HCT116 (cell line): ENCODE data around the gene MRPL50.

Source experiments
- EGR1 ChIP-seq: IDR thresholded peaks from 2 replicates; pipeline ENCODE4 v1.6.1; 2012; ENCODE audit warnings: low read depth
- ELF1 ChIP-seq: IDR thresholded peaks from 2 replicates; pipeline ENCODE4 v1.6.1; 2012; ENCODE audit warnings: low read depth, borderline replicate concordance
- EZH2phosphoT487 ChIP-seq: fragments of 200-600 bp; IDR thresholded peaks from 2 replicates; pipeline ENCODE4 v1.6.1; 2018; ENCODE audit warnings: antibody characterized with exemption, borderline replicate concordance
- POLR2A ChIP-seq: IDR thresholded peaks from 2 replicates; pipeline ENCODE4 v1.7.0; 2011; ENCODE audit warnings: borderline replicate concordance; ENCODE audit not compliant: insufficient read depth, insufficient read length; ENCODE audit errors: extremely low read depth
- RAD21 ChIP-seq: IDR thresholded peaks from 2 replicates; pipeline ENCODE4 v1.6.1; 2012; ENCODE audit warnings: low read depth, mild to moderate bottlenecking
- SIN3A ChIP-seq: IDR thresholded peaks from 2 replicates; pipeline ENCODE4 v1.6.1; 2012; ENCODE audit warnings: low read depth
- SP1 ChIP-seq: IDR thresholded peaks from 2 replicates; pipeline ENCODE4 v1.6.1; 2012; ENCODE audit warnings: low read depth
- YY1 ChIP-seq: IDR thresholded peaks from 2 replicates; pipeline ENCODE4 v1.6.1; 2011; ENCODE audit warnings: low read length, low read depth, moderate library complexity, mild to moderate bottlenecking; ENCODE audit not compliant: insufficient replicate concordance; ENCODE audit errors: extremely low read depth
- TF ChIP-seq, protein P1 (sequence below), 3 experiments: fragments of 200-600 bp in 1 of 3; sonication (generic) in 1 of 3; IDR thresholded peaks in 2 of 3; conservative IDR thresholded peaks in 1 of 3; 2 replicates each; pipeline ENCODE4 v1.5.1; 2012 to 2017; ENCODE audit warnings: low read depth in 2 of 3, low read length in 2 of 3, antibody characterized with exemption in 1 of 3, borderline replicate concordance in 1 of 3, control low read depth in 1 of 3, mild to moderate bottlenecking in 1 of 3, mixed read lengths in 1 of 3, mixed run types in 1 of 3, moderate library complexity in 1 of 3; ENCODE audit not compliant: insufficient read depth in 1 of 3
- TF ChIP-seq, protein P2 (sequence below): IDR thresholded peaks from 2 replicates; pipeline ENCODE4 v1.6.1; 2012
- TF ChIP-seq, protein P3 (sequence below): IDR thresholded peaks from 2 replicates; pipeline ENCODE4 v1.6.1; 2012; ENCODE audit warnings: low read depth

DNA sequence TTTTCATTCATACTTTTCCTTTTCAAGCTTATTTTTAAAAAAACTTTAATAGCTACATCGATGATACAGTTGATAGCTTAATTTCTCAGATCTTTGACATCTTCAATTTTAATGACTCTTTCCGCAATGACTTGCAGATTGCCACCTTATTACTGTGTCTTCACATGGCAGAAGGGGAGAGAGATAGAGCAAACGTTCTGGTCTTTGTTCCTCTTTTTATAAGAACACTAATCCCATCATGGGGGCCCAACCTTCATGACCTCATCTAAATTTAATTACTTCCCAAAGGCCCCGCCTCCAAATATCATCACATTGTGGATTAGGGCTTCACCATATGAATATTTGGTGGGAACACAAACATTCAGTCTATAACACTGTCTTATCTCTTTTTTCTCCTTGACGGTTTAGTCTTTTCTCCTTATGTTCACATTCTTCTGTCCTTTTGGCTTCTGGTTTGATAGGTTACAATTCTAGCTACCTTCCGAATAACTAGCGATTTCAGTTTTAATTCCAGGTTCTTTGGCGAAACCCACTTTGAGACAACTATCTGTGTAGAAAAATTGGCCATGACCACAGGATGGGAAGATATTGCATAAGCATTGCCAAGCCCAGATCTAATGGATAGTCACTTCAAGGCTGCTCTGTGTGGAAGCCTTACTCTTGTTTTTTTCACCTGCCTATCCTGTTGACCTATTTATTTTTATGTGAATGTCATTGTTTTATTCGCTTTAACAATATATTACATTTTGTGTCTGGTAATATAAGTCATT is 5.3 kb upstream of the MRPL50 start:
- TF ChIP-seq, protein P1, sequence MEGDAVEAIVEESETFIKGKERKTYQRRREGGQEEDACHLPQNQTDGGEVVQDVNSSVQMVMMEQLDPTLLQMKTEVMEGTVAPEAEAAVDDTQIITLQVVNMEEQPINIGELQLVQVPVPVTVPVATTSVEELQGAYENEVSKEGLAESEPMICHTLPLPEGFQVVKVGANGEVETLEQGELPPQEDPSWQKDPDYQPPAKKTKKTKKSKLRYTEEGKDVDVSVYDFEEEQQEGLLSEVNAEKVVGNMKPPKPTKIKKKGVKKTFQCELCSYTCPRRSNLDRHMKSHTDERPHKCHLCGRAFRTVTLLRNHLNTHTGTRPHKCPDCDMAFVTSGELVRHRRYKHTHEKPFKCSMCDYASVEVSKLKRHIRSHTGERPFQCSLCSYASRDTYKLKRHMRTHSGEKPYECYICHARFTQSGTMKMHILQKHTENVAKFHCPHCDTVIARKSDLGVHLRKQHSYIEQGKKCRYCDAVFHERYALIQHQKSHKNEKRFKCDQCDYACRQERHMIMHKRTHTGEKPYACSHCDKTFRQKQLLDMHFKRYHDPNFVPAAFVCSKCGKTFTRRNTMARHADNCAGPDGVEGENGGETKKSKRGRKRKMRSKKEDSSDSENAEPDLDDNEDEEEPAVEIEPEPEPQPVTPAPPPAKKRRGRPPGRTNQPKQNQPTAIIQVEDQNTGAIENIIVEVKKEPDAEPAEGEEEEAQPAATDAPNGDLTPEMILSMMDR (IDR thresholded peaks at IDR 0.05 in 2 of 3, conservative IDR thresholded peaks at IDR 0.05 in 1 of 3; ENCODE audit: borderline replicate concordance in 1 of 3, insufficient read depth in 1 of 3, low read depth in 2 of 3, low read length in 2 of 3), result no peak
- TF ChIP-seq EGR1 (no peak), POLR2A (no peak), SIN3A (no peak), EZH2phosphoT487 (no peak), YY1 (no peak), ELF1 (no peak), SP1 (no peak), RAD21 (no peak)
- TF ChIP-seq, protein P2, sequence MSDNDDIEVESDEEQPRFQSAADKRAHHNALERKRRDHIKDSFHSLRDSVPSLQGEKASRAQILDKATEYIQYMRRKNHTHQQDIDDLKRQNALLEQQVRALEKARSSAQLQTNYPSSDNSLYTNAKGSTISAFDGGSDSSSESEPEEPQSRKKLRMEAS, result no peak
- TF ChIP-seq, protein P3, sequence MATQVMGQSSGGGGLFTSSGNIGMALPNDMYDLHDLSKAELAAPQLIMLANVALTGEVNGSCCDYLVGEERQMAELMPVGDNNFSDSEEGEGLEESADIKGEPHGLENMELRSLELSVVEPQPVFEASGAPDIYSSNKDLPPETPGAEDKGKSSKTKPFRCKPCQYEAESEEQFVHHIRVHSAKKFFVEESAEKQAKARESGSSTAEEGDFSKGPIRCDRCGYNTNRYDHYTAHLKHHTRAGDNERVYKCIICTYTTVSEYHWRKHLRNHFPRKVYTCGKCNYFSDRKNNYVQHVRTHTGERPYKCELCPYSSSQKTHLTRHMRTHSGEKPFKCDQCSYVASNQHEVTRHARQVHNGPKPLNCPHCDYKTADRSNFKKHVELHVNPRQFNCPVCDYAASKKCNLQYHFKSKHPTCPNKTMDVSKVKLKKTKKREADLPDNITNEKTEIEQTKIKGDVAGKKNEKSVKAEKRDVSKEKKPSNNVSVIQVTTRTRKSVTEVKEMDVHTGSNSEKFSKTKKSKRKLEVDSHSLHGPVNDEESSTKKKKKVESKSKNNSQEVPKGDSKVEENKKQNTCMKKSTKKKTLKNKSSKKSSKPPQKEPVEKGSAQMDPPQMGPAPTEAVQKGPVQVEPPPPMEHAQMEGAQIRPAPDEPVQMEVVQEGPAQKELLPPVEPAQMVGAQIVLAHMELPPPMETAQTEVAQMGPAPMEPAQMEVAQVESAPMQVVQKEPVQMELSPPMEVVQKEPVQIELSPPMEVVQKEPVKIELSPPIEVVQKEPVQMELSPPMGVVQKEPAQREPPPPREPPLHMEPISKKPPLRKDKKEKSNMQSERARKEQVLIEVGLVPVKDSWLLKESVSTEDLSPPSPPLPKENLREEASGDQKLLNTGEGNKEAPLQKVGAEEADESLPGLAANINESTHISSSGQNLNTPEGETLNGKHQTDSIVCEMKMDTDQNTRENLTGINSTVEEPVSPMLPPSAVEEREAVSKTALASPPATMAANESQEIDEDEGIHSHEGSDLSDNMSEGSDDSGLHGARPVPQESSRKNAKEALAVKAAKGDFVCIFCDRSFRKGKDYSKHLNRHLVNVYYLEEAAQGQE, result no peak
